ENCODE results near the gene TMPRSS6.

TMPRSS6 gene

GRCh38 chr22:37112084-37112728 lies 2.7 kb upstream of the TMPRSS6 start:
- no peak for DNase-seq

GRCh38 chr22:37111156-37111717 lies 1.7 kb upstream of the TMPRSS6 start:
- no peak for DNase-seq

- no peak for DNase-seq
Observed at GRCh38 chr22:37107816-37108621, 1.5 kb downstream of the TMPRSS6 start.

- no peak for DNase-seq
Observed at GRCh38 chr22:37105990-37106389, 3.5 kb downstream of the TMPRSS6 start.

GRCh38 chr22:37105154-37105553 lies 4.4 kb downstream of the TMPRSS6 start:
- no peak for DNase-seq

- DNase-seq, result no peak
Observed at GRCh38 chr22:37103656-37104452, 5.7 kb downstream of the TMPRSS6 start.

- DNase-seq, result no peak
Observed at GRCh38 chr22:37103151-37103550, 6.4 kb downstream of the TMPRSS6 start.

GRCh38 chr22:37101311-37102066 lies 8.0 kb downstream of the TMPRSS6 start:
- DNase-seq, result no peak

- DNase-seq, result no peak
Observed at GRCh38 chr22:37100589-37101127, 8.9 kb downstream of the TMPRSS6 start.

- DNase-seq, result no peak
Observed at GRCh38 chr22:37098976-37099591, 10.4 kb downstream of the TMPRSS6 start.

GRCh38 chr22:37097346-37097745 lies 12.2 kb downstream of the TMPRSS6 start:
- no peak for DNase-seq

GRCh38 chr22:37095113-37095512 lies 14.4 kb downstream of the TMPRSS6 start:
- no peak for DNase-seq

- DNase-seq, result no peak
Observed at GRCh38 chr22:37094239-37094638, 15.3 kb downstream of the TMPRSS6 start.

- no peak for DNase-seq
Observed at GRCh38 chr22:37092997-37093396, 16.5 kb downstream of the TMPRSS6 start.

GRCh38 chr22:37091994-37092393 lies 17.5 kb downstream of the TMPRSS6 start:
- no peak for DNase-seq

- no peak for DNase-seq
Observed at GRCh38 chr22:37090920-37091695, 18.4 kb downstream of the TMPRSS6 start.

- DNase-seq, result no peak
Observed at GRCh38 chr22:37089434-37089833, 20.1 kb downstream of the TMPRSS6 start.

- no peak for DNase-seq
Observed at GRCh38 chr22:37088750-37089408, 20.6 kb downstream of the TMPRSS6 start.

GRCh38 chr22:37088108-37088605 lies 21.4 kb downstream of the TMPRSS6 start:
- peak; percentile 30 for DNase-seq

GRCh38 chr22:37086184-37086583 lies 23.3 kb downstream of the TMPRSS6 start:
- no peak for DNase-seq
